ENCODE data around the gene GABARAPL1. TPM values are rescaled to one million over a fixed set of nuclear protein-coding genes. Genes with fewer than 3 reads are reported as not detected.
"Not testable (repeated sequence)": the region's sequence is repeated elsewhere in the genome, so short reads cannot be mapped to it uniquely, and the experiment has no call there.

GABARAPL1 gene
- total RNA-seq, 1 donor from 2014 or later: 96.2 TPM

DNA sequence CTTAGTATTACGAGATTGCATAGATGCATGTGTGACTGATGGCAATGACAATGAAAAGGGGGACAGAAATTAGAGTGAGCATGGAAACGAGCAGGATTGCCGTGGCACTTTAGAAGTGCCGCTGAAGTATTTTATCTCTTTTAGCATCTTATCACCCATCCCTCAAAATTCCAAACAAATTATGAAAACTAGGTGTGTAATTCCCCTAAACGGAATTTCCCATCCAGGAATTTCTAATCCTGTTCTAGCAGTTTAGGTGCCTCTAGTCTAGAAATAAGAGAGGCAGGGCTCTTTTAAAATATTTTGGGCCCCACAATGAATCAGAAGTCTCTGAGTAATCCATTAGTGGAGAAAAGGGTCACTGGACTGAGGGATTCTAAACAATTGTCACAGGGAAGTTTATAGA, 32.9 kb upstream of the GABARAPL1 start:
- peaks cover 9% of the 10 kb centered on the region for H3K27me3 Mint-ChIP-seq

DNA sequence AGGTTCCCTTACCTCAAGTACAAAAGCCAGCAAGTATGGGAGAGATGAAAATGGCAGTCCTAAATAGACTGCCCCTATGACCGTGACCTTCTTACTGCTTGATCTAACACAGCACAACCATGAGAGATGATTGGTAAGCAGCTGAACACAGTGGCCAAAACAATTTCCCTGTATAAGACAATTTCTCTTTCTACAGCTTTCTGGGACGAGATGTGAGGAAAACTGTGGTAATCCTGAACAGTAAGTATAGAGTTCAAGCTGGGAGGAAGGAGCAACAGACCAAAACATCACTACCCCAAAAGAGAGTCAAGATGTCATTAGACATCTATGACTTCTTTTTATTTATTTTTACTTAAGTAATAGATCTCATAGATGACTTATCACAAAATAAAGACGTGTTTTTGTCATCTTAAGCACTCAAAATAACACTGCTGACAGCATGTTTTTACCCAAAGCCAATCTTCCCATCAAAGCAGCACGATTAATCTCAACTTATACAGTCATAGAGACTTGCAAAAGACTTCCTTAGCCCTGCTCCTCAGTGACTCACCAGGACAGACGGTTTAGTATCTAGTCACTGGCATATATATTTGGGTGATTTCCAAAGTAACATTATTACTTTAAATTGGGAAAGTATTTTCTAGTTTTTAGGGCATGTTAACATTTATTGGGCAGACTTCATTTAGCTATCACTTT, 30.2 kb upstream of the GABARAPL1 start:
- Mint-ChIP-seq H3K27ac (no peak overlapping the region), H3K27me3 (peaks cover 9% of the 10 kb centered on the region), H3K4me3 (ENCODE audit: low read depth) (no peak overlapping the region), H3K4me1 (ENCODE audit: low read depth) (no peaks in the 10 kb centered on the region), H3K9me3 (ENCODE audit: low read depth) (no peaks in the 10 kb centered on the region), H3K36me3 (ENCODE audit: insufficient read depth) (no peaks in the 10 kb centered on the region)
- TF ChIP-seq, protein P1, sequence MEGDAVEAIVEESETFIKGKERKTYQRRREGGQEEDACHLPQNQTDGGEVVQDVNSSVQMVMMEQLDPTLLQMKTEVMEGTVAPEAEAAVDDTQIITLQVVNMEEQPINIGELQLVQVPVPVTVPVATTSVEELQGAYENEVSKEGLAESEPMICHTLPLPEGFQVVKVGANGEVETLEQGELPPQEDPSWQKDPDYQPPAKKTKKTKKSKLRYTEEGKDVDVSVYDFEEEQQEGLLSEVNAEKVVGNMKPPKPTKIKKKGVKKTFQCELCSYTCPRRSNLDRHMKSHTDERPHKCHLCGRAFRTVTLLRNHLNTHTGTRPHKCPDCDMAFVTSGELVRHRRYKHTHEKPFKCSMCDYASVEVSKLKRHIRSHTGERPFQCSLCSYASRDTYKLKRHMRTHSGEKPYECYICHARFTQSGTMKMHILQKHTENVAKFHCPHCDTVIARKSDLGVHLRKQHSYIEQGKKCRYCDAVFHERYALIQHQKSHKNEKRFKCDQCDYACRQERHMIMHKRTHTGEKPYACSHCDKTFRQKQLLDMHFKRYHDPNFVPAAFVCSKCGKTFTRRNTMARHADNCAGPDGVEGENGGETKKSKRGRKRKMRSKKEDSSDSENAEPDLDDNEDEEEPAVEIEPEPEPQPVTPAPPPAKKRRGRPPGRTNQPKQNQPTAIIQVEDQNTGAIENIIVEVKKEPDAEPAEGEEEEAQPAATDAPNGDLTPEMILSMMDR (IDR thresholded peaks at IDR 0.05; ENCODE audit: unreplicated experiment): no peak
- DNase-seq (ENCODE audit: low spot score, unreplicated experiment): no peak

More for the DNA sequence above, 32.9 kb upstream of the GABARAPL1 start:
- Mint-ChIP-seq H3K36me3 (ENCODE audit: insufficient read depth) (no peaks in the 10 kb centered on the region), H3K4me1 (ENCODE audit: low read depth) (peaks cover 9% of the 10 kb centered on the region), H3K9me3 (ENCODE audit: low read depth) (no peaks in the 10 kb centered on the region), H3K4me3 (ENCODE audit: low read depth) (no peak overlapping the region), H3K27ac (no peak overlapping the region)
- DNase-seq (ENCODE audit: low spot score, unreplicated experiment): no peak
- TF ChIP-seq, protein P1 (IDR thresholded peaks at IDR 0.05; ENCODE audit: unreplicated experiment): no peak

DNA sequence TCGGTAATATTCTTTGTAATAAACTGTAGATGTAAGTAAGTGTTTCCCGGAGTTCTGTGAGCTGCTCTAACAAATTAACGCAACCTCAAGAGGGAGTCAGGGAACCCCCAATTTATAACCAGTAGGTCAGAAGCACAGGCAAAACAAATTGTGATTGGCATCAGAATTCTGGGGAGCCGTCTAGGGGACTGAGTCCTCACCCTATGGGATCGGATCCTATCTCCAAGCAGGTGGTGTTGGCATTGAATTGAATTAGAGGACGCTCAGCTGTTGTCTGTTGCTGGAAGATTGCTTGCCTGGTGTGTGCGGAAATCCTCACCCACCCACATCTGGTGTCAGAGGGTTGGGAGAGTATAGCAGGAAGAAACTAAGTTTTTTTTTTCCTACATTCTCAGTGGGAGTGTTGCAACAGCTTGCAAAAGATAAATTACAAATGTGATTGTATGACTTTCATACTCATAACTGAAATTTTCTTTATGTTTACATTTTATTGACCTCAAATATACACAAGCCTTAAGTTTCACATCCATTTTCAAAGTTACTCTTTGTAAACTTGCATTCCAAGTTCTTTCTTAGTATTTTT, 28.3 kb upstream of the GABARAPL1 start:
- TF ChIP-seq, protein P1 (IDR thresholded peaks at IDR 0.05; ENCODE audit: unreplicated experiment): no peak
- no peaks in the 10 kb centered on the region for H3K4me1 Mint-ChIP-seq (ENCODE audit: low read depth)
- H3K36me3 Mint-ChIP-seq (ENCODE audit: insufficient read depth): no peaks in the 10 kb centered on the region
- no peaks in the 10 kb centered on the region for H3K9me3 Mint-ChIP-seq (ENCODE audit: low read depth)
- H3K27me3 Mint-ChIP-seq: peaks cover 5% of the 10 kb centered on the region
- H3K27ac Mint-ChIP-seq: no peak overlapping the region
- DNase-seq (ENCODE audit: low spot score, unreplicated experiment): no peak
- no peak overlapping the region for H3K4me3 Mint-ChIP-seq (ENCODE audit: low read depth)

DNA sequence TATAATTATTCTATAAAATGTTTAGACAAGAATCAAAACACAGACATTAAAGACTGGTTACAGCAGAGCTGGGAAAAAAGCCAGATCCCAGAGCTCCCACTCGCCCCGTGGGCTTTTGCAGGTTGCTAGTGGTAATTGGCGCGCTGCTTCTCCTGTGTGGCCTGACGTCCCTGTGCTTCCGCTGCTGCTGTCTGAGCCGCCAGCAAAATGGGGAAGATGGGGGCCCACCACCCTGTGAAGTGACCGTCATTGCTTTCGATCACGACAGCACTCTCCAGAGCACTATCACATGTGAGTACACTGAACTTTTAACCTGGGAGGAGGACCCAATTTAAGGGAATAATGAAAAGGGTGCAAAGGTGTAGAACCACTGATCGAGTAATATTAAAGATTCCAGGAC, 26.4 kb upstream of the GABARAPL1 start:
- Mint-ChIP-seq H3K27me3 (no peaks in the 10 kb centered on the region), H3K4me1 (ENCODE audit: low read depth) (no peaks in the 10 kb centered on the region), H3K27ac (no peak overlapping the region), H3K9me3 (ENCODE audit: low read depth) (no peaks in the 10 kb centered on the region), H3K36me3 (ENCODE audit: insufficient read depth) (no peaks in the 10 kb centered on the region), H3K4me3 (ENCODE audit: low read depth) (no peak overlapping the region)
- TF ChIP-seq, protein P1 (IDR thresholded peaks at IDR 0.05; ENCODE audit: unreplicated experiment): no peak
- DNase-seq (ENCODE audit: low spot score, unreplicated experiment): no peak

DNA sequence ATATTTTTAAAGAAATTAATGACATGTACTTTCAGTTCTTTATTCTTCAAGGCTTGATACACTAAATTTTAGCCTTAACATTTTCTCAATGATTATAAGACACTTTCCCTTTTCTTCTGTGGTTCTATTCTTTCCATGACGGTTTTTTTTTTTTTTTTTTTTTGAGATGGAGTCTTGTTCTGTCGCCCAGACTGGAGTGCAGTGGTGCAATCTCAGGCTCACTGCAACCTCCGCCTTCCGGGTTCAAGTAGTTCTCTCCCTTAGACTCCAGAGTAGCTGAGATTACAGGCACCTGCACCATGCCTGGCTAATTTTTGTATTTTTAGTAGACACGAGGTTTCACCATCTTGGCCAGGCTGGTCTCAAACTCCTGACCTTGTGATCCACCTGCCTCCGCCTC, 25.7 kb upstream of the GABARAPL1 start:
- not testable (repeated sequence) for H3K4me3 Mint-ChIP-seq (ENCODE audit: low read depth)

DNA sequence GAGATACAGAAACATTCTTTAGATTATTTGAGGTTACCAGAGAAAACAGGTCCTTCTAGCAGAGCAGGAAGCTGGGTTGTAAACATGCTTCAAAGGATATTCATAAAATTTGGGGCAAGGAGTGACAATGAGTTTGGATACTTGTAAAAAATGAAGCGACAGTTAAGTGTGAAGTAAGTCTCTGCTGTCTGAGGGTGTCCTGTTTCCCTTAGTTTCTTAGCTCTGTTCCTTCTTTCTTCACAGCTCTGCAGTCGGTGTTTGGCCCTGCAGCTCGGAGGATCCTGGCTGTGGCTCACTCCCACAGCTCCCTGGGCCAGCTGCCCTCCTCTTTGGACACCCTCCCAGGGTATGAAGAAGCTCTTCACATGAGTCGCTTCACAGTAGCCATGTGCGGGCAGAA, 23.0 kb upstream of the GABARAPL1 start:
- no peaks in the 10 kb centered on the region for H3K4me1 Mint-ChIP-seq (ENCODE audit: low read depth)
- no peak for DNase-seq (ENCODE audit: low spot score, unreplicated experiment)
- no peaks in the 10 kb centered on the region for H3K9me3 Mint-ChIP-seq (ENCODE audit: low read depth)
- TF ChIP-seq, protein P1 (IDR thresholded peaks at IDR 0.05; ENCODE audit: unreplicated experiment): no peak
- H3K27ac Mint-ChIP-seq: no peak overlapping the region
- no peak overlapping the region for H3K4me3 Mint-ChIP-seq (ENCODE audit: low read depth)
- no peaks in the 10 kb centered on the region for H3K36me3 Mint-ChIP-seq (ENCODE audit: insufficient read depth)
- peaks cover 4% of the 10 kb centered on the region for H3K27me3 Mint-ChIP-seq

More for the DNA sequence above, 25.7 kb upstream of the GABARAPL1 start:
- not testable (repeated sequence) for H3K36me3 Mint-ChIP-seq (ENCODE audit: insufficient read depth); H3K27me3 Mint-ChIP-seq; H3K4me1 Mint-ChIP-seq (ENCODE audit: low read depth); H3K9me3 Mint-ChIP-seq (ENCODE audit: low read depth); H3K27ac Mint-ChIP-seq; DNase-seq (ENCODE audit: low spot score, unreplicated experiment)
